Right hindlimb (tissue), 1 donor: Measurements from ENCODE around the gene IFNG.

Experiments used
- DNase-seq: peaks from one replicate; pipeline ENCODE4 v3.0.0-alpha.2; 2018

Gene IFNG

GRCh38 chr12:68111995-68112394, 47.5 kb downstream of the IFNG start:
- DNase-seq = no peak

- no peak for DNase-seq
These were observed 49.9 kb downstream of the IFNG start for GRCh38 chr12:68109444-68110217.

- DNase-seq = no peak
These were observed 50.5 kb downstream of the IFNG start for GRCh38 chr12:68109001-68109400.

GRCh38 chr12:68106660-68107059, 52.9 kb downstream of the IFNG start:
- no peak for DNase-seq

- no peak for DNase-seq
These were observed 53.4 kb downstream of the IFNG start for GRCh38 chr12:68106160-68106559.
